ENCODE measurements around the gene PKN1.

GRCh38 chr19:14472202-14472938 is 39.3 kb downstream of the PKN1 start:
- TF ChIP-seq CTCF (IDR thresholded peaks at IDR 0.05; ENCODE audit: insufficient read depth, low read depth, low read length) (peak; percentile 45), EZH2 (IDR thresholded peaks at IDR 0.05; ENCODE audit: insufficient read depth, low read length) (peak; percentile 40)
